ENCODE data around the gene SLC22A8. TPM values are rescaled to one million over a fixed set of nuclear protein-coding genes. Genes with fewer than 3 reads are reported as not detected.

The SLC22A8 gene
- total RNA-seq, 6 donors from 2014 or later, result not detected

DNA sequence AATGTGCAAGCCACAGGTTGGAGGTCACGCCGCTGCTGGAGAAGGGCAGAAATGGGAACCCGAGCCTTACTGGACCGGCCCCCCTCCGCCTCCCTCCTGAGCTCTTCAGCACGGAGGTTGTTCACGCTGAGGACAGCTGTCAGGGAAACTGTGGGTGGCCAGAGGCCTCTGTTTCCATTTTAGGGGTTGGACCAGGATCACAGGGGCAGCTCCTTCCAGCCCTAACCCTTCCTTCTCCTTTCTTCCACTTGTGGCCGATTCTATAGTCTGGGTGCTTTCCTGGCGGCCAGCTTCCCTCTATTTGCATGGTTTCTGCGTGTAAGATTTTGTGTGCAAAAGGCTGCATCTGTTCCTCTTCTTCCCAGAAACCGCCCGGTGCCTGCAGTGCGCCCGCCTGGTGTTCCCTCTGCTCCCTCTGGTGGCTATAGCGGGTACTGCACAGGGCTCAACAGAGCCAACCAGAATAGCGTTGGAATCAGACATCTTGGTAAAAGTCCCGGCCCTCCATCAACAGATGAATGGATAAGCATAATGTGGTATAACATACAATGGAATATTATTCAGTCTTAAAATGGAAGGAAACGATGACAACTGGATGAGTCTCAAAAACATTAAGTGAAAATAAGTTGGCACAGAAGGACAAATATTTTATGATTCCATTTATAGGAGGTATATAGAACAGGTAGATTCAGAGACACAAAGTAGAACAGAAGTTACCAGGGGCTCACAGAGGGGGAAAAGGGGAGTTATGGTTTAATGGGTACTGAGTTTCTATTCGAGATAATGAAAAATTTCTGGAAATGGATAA, 8.4 kb upstream of the SLC22A8 start:
- H3K27me3 ChIP-seq, result no peaks in the 10 kb centered on the region
- DNase-seq, result peak; percentile 85 to 86
- no peaks in the 10 kb centered on the region for H3K36me3 ChIP-seq
- no peak overlapping the region for H3K4me3 ChIP-seq
- TF ChIP-seq POLR2A (IDR thresholded peaks at IDR 0.05) (no peak), EP300 (IDR thresholded peaks at IDR 0.05) (no peak), POLR2AphosphoS5 (IDR thresholded peaks at IDR 0.05) (no peak)
- TF ChIP-seq, protein P1, sequence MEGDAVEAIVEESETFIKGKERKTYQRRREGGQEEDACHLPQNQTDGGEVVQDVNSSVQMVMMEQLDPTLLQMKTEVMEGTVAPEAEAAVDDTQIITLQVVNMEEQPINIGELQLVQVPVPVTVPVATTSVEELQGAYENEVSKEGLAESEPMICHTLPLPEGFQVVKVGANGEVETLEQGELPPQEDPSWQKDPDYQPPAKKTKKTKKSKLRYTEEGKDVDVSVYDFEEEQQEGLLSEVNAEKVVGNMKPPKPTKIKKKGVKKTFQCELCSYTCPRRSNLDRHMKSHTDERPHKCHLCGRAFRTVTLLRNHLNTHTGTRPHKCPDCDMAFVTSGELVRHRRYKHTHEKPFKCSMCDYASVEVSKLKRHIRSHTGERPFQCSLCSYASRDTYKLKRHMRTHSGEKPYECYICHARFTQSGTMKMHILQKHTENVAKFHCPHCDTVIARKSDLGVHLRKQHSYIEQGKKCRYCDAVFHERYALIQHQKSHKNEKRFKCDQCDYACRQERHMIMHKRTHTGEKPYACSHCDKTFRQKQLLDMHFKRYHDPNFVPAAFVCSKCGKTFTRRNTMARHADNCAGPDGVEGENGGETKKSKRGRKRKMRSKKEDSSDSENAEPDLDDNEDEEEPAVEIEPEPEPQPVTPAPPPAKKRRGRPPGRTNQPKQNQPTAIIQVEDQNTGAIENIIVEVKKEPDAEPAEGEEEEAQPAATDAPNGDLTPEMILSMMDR (IDR thresholded peaks at IDR 0.05), result peak; percentile 95 to 99 (median 98)
- WGBS, 2 donors, result 3 to 15% methylated on average over 12 to 19 of the region's 19 CpGs
- peak overlapping the region in 2 of 4 donors; percentile 23 to 63 for H3K27ac ChIP-seq
- no peaks in the 10 kb centered on the region for H3K9me3 ChIP-seq
- peak; percentile 92 to 95 for ATAC-seq (ENCODE audit: low FRiP score in 2 of 2)
- H3K4me1 ChIP-seq, result peaks cover 3 to 22% (median 5%) of the 10 kb centered on the region in 4 donors

DNA sequence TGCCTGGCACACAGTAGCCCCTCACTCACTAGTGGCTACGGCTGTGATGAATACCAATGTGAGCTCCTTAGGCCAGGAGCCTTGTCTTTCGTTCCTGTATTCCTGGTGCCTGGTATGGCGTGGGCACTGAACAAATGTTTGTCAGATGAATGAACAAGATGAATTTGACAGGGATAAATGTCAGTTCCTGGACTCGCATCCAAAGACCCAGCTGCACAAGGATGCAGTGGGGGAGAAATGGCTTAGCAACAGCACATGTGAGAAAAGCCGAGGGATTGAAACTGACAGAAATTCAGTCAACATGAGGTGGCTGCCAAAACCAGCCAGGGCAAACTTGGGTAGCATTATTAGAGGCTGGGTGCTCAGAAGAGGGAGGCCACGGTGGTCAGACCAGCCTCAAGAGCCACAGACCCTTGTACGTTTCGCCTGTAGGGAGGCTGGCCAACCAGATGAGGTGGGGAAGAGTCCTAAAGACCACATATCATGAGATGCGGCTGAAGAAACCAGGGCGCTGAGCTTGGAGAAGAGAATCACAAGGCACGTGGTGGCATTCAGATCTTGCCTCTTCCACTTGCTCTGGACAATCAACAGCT, 7.7 kb upstream of the SLC22A8 start:
- peak overlapping the region in 2 of 4 donors; percentile 23 to 63 for H3K27ac ChIP-seq
- DNase-seq (no peak), ATAC-seq (ENCODE audit: low FRiP score in 2 of 2) (no peak)
- H3K27me3 ChIP-seq, result no peaks in the 10 kb centered on the region
- WGBS, 2 donors, result 78 to 91% methylated on average over 10 to 11 of the region's 11 CpGs
- no peak for TF ChIP-seq POLR2A (IDR thresholded peaks at IDR 0.05)
- TF ChIP-seq POLR2AphosphoS5 (IDR thresholded peaks at IDR 0.05), result no peak
- TF ChIP-seq EP300 (IDR thresholded peaks at IDR 0.05), result no peak
- TF ChIP-seq, protein P1 (IDR thresholded peaks at IDR 0.05), result no peak
- no peak overlapping the region for H3K4me3 ChIP-seq
- H3K4me1 ChIP-seq, result peaks cover 5 to 22% (median 5%) of the 10 kb centered on the region in 4 donors
- no peaks in the 10 kb centered on the region for H3K36me3 ChIP-seq
- no peaks in the 10 kb centered on the region for H3K9me3 ChIP-seq

DNA sequence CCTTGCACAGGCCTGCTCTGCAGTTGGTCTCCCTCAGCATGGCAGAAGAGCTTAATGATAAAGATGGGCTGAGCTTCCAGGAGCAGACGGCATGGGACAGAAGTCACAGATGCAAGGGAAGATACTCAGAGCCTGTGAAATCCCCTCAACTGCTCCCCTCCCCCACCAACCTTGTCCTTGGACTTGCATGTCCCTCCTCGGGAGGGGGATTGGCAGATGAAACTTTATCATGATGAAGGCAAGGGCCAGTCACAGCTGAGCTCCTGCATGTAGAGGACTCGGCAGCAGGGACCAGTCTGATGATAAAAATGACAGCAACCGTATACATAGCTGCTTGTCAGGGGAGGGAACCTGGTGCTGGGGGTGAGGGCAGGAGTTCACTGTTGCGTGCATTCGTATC, 6.8 kb upstream of the SLC22A8 start:
- Histone ChIP-seq H3K27me3 (no peaks in the 10 kb centered on the region), H3K27ac (no peak overlapping the region), H3K4me3 (no peak overlapping the region), H3K9me3 (no peaks in the 10 kb centered on the region), H3K4me1 (peaks cover 5 to 22% (median 11%) of the 10 kb centered on the region in 4 donors), H3K36me3 (no peaks in the 10 kb centered on the region)
- DNase-seq, result no peak
- WGBS, 2 donors, result 77 to 78% methylated on average over 6 of the region's 6 CpGs
- no peak for ATAC-seq (ENCODE audit: low FRiP score in 2 of 2)
- no peak for TF ChIP-seq POLR2A (IDR thresholded peaks at IDR 0.05)
- TF ChIP-seq, protein P1 (IDR thresholded peaks at IDR 0.05), result no peak

GRCh38 chr11:63020671-63021291, 5.1 kb upstream of the SLC22A8 start:
- TF ChIP-seq POLR2A (IDR thresholded peaks at IDR 0.05), result no peak
- TF ChIP-seq, protein P1 (IDR thresholded peaks at IDR 0.05), result peak in 5 of 6 experiments; percentile 11 to 53 (median 32)
- 58 to 63% methylated on average over 6 to 22 of the region's 24 CpGs for WGBS, 2 donors
- Histone ChIP-seq H3K27me3 (no peaks in the 10 kb centered on the region), H3K4me3 (no peak overlapping the region), H3K9me3 (no peaks in the 10 kb centered on the region), H3K27ac (peak overlapping the region in 1 of 4 donors; percentile 44), H3K4me1 (peaks cover 5 to 22% (median 20%) of the 10 kb centered on the region in 4 donors), H3K36me3 (no peaks in the 10 kb centered on the region)
- DNase-seq, result peak in 1 of 2 donors; percentile 60
- no peak for ATAC-seq (ENCODE audit: low FRiP score in 2 of 2)

Data from upper lobe of left lung (tissue), 6 donors.